Kidney (tissue), 14 donors: Measurements from ENCODE around the gene ADTRP. TPM values are rescaled to one million over a fixed set of nuclear protein-coding genes. Genes with fewer than 3 reads are reported as not detected.

Experiments used
- DNase-seq, 5 donors: peaks; one replicate each; pipeline ENCODE4 v3.0.0-alpha.2; 2013 to 2020
- FAIRE-seq: peaks from 2 replicates; lab custom pipeline; 2012; peaks lifted over from hg19 to GRCh38; lab: Jason Lieb, UNC
- H3K27ac ChIP-seq, 2 donors: one replicate each; pipeline ENCODE4 v1.7.0; 2013; ENCODE audit warnings: low read depth in 2 of 2, low read length in 2 of 2, inconsistent platforms in 1 of 2
- H3K27me3 ChIP-seq: one replicate; pipeline ENCODE4 v1.7.1; 2013; ENCODE audit warnings: low read length, inconsistent platforms; ENCODE audit not compliant: control insufficient read depth, insufficient read depth
- H3K36me3 ChIP-seq, 3 donors: one replicate each; pipeline versions ENCODE4 v1.7.0 to v1.7.1; 2013; ENCODE audit warnings: low read length in 3 of 3, control low read depth in 1 of 3, inconsistent platforms in 1 of 3; ENCODE audit not compliant: insufficient read depth in 3 of 3, control insufficient read depth in 2 of 3
- H3K4me1 ChIP-seq, 3 donors: one replicate each; pipeline versions ENCODE4 v1.7.0 to v1.7.1; 2013; ENCODE audit warnings: low read length in 3 of 3, inconsistent platforms in 1 of 3, low read depth in 1 of 3; ENCODE audit not compliant: control insufficient read depth in 2 of 3, insufficient read depth in 2 of 3
- H3K4me3 ChIP-seq, 3 donors: one replicate each; pipeline versions ENCODE4 v1.7.0 to v1.8.1; 2013; ENCODE audit warnings: low read length in 3 of 3, control low read depth in 1 of 3, inconsistent platforms in 1 of 3
- H3K9ac ChIP-seq, 3 donors: one replicate each; pipeline versions ENCODE4 v1.7.0 to v1.7.1; 2013; ENCODE audit warnings: low read length in 3 of 3, control low read depth in 1 of 3, inconsistent platforms in 1 of 3
- H3K9me3 ChIP-seq, 3 donors: one replicate each; pipeline versions ENCODE4 v1.7.0 to v1.7.1; 2013; ENCODE audit warnings: low read length in 3 of 3, control low read depth in 1 of 3, inconsistent platforms in 1 of 3; ENCODE audit not compliant: control insufficient read depth in 2 of 3, insufficient read depth in 1 of 3
- intact Hi-C: fragments of 100-400 bp; cut with DNase I; formaldehyde crosslinking; loops from one replicate; pipeline ENCODE4 v1.11.1; 2022
- polyA plus RNA-seq: library from polyadenylated mRNA; stranded (reverse); fragments of 350-450 nt; fragmentation: Illumina TruSeq; extraction: RNeasy Lipid Tissue Mini Kit (QIAGEN cat#74804); gene quantifications from one replicate; pipeline ENCODE4 v1.2.3, GENCODE V29; 2014; ENCODE audit warnings: low read depth, low replicate concordance; ENCODE audit not compliant: insufficient read depth
- total RNA-seq: library from RNA; stranded (reverse); fragmentation: NEBNext Ultra II Directional; extraction: Animal tissue kit (Norgen Biotek cat#: 25700); gene quantifications from one replicate; pipeline ENCODE4 v1.2.1, GENCODE V29; 2021
- TF ChIP-seq, protein P1 (sequence below): IDR thresholded peaks from 3 replicates; pipeline ENCODE4 v1.5.1; 2012; ENCODE audit warnings: mild to moderate bottlenecking, moderate library complexity, borderline replicate concordance; ENCODE audit not compliant: insufficient read depth; ENCODE audit errors: extremely low read depth
- donor health status: control.
- donor health status: control.
- donor health status: control.
- donor health status: control.
- donor health status: control.
- donor health status: DM: yes; HTN: yes; CAD: no.
- donor health status: Normal renal cell carcinoma (clear cell type).

The ADTRP gene
- total and polyA plus RNA-seq, 2 donors from 2014 or later: 2.7 to 5.9 TPM

DNA sequence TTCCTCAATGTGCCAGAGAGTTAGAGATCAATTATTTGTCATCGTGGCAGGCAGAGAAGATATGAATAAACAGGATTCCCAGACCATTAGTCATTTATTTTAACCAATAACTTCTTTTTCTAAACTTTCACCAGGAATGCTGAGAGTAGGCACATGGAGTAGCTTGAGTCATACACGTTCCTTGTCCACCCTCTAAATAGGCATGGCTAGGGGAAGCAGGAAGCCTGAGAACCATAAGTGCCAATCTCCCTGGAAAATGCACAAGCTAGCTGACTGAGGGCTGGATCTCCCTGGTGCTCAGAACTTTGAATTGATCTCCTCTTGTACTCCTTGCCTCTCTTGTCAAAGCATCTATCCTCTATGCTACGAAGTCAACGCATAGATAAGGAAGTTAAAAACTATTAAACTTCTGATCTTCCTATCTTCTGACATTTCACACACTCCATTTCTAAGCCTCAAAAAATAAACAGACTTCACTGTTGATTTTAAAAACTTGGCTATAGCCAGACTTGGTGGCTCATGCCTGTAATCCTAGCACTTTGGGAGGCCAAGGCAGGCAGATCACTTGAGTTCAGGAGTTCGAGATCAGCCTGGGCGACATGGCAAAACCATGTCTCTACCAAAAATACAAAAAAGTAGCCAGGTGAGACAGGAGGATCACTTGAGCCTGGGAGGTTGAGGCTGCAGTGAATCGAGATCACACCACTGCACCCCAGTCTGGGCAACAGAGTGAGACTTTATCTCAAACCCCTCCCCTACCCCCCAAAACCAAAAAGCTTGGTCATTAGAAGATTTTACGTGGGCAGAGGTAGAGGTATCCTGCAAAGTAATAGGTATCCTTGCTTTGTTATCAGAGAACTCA, 11.8 kb downstream of the ADTRP start:
- H3K9ac ChIP-seq: no peak overlapping the region
- no peak overlapping the region for H3K4me3 ChIP-seq
- H3K9me3 ChIP-seq: no peaks in the 10 kb centered on the region
- no peaks in the 10 kb centered on the region for H3K36me3 ChIP-seq
- H3K27me3 ChIP-seq: no peaks in the 10 kb centered on the region
- H3K4me1 ChIP-seq: peaks cover 0 to 18% (median 10%) of the 10 kb centered on the region in 3 donors
- DNase-seq (no peak), FAIRE-seq (no peak)
- intact Hi-C loops: no loop called here
- TF ChIP-seq, protein P1, sequence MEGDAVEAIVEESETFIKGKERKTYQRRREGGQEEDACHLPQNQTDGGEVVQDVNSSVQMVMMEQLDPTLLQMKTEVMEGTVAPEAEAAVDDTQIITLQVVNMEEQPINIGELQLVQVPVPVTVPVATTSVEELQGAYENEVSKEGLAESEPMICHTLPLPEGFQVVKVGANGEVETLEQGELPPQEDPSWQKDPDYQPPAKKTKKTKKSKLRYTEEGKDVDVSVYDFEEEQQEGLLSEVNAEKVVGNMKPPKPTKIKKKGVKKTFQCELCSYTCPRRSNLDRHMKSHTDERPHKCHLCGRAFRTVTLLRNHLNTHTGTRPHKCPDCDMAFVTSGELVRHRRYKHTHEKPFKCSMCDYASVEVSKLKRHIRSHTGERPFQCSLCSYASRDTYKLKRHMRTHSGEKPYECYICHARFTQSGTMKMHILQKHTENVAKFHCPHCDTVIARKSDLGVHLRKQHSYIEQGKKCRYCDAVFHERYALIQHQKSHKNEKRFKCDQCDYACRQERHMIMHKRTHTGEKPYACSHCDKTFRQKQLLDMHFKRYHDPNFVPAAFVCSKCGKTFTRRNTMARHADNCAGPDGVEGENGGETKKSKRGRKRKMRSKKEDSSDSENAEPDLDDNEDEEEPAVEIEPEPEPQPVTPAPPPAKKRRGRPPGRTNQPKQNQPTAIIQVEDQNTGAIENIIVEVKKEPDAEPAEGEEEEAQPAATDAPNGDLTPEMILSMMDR: no peak
- no peak overlapping the region for H3K27ac ChIP-seq

DNA sequence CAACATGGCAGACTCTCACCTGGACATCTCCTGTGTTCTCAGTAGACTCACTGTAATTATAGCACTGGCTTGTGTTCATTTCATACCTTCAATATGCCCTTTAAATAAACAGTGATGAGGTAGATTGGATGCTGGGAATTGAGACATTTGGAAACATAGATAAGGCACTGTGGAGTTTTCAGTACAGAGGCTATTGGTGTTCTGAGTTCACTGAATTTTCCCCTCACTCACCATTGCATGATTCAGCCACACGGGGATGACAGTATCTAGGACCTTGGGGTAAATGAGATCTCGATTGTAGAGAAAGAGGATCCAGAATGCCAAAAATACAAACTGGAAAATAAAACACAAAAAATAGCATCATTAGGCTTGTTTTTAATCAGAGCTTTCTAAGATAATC, 12.6 kb downstream of the ADTRP start:
- TF ChIP-seq, protein P1: no peak
- DNase-seq (no peak), FAIRE-seq (no peak)
- Histone ChIP-seq H3K9me3 (no peaks in the 10 kb centered on the region), H3K27ac (no peak overlapping the region), H3K4me3 (no peak overlapping the region), H3K27me3 (no peaks in the 10 kb centered on the region), H3K4me1 (peaks cover 0 to 18% (median 14%) of the 10 kb centered on the region in 3 donors), H3K36me3 (no peaks in the 10 kb centered on the region), H3K9ac (no peak overlapping the region)
- intact Hi-C loops: no loop called here

DNA sequence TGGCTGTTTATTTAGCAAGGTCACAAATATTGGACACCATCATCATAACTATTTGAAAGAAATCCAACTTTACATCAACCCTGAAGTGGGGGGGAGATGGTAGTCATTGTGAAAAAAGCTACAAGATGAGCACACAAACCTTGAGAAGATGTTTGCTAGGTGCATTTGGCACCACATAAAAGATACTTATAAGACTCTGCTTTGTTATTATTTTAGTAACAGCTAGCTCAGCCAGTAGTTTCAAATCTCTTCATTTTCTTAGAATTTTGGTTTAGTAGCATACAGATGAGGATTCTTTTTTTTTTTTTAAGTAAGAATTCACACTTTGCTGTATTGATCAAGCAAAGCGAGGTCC, 14.4 kb downstream of the ADTRP start:
- no peaks in the 10 kb centered on the region for H3K27me3 ChIP-seq
- no peak overlapping the region for H3K4me3 ChIP-seq
- DNase-seq: no peak
- H3K4me1 ChIP-seq: peaks cover 0 to 14% (median 10%) of the 10 kb centered on the region in 3 donors
- no peak for FAIRE-seq
- TF ChIP-seq, protein P1: no peak
- intact Hi-C loops: no loop called here
- no peaks in the 10 kb centered on the region for H3K36me3 ChIP-seq
- H3K9me3 ChIP-seq: no peaks in the 10 kb centered on the region
- no peak overlapping the region for H3K9ac ChIP-seq
- H3K27ac ChIP-seq: no peak overlapping the region
